ENCODE data around the gene TMEM259. TPM values are rescaled to one million over a fixed set of nuclear protein-coding genes. Genes with fewer than 3 reads are reported as not detected.

TMEM259 gene
- total RNA-seq, 1 experiment from 2014 or later = 202 TPM

- ChIA-PET CTCF (no interaction called here), RAD21 (ENCODE audit: low non-redundant PET in 1 of 2, low total read pairs in 2 of 2, uncharacterized antibody in 2 of 2, unreplicated experiment in 2 of 2) (no interaction called here), POLR2A (no interaction called here)
- Histone ChIP-seq H3K9me2 (ENCODE audit: insufficient read depth) (no peaks in the 10 kb centered on the region), H3K4me3 (replicated peaks in 1 of 2; ENCODE audit: low read depth in 1 of 2, low read length in 2 of 2) (no peak overlapping the region), H3K4me1 (ENCODE audit: control insufficient read depth in 1 of 2, insufficient read depth in 2 of 2, low read length in 2 of 2) (peaks cover 0 to 15% of the 10 kb centered on the region in 2 experiments; a peak in 3 of 4 replicates), H3K9me3 (ENCODE audit: control insufficient read depth in 1 of 2, insufficient read depth in 1 of 2, low read depth in 1 of 2, low read length in 2 of 2) (no peaks in the 10 kb centered on the region), H3K27me3 (ENCODE audit: insufficient read depth, low read length) (no peaks in the 10 kb centered on the region), H4K20me1 (ENCODE audit: insufficient read depth) (no peaks in the 10 kb centered on the region), H3K79me2 (ENCODE audit: insufficient read depth, low read length) (no peaks in the 10 kb centered on the region), H3K27ac (ENCODE audit: low read depth, low read length) (peak overlapping the region; percentile 8; the same call in 1 of the 2 replicates), H3K36me3 (ENCODE audit: control insufficient read depth in 1 of 2, insufficient read depth in 2 of 2, low read length in 2 of 2) (peaks cover 2 to 14% of the 10 kb centered on the region in 2 experiments; a peak in 3 of 4 replicates), H2AFZ (ENCODE audit: low read depth, low read length, poor library complexity, severe bottlenecking) (no peak overlapping the region), H3K9ac (ENCODE audit: low read length) (no peak overlapping the region), H3K4me2 (ENCODE audit: low read length) (no peak overlapping the region)
- no peak for ATAC-seq
- no peak for DNase-seq (ENCODE audit: low read depth, low spot score)
- no TSS peak for BruUV-seq (replicated peaks)
- intact Hi-C loops (cut with micrococcal nuclease) = no loop called here
- TF ChIP-seq EGR1 (IDR thresholded peaks at IDR 0.05; ENCODE audit: low read depth) (no peak), EZH2 (IDR thresholded peaks at IDR 0.05) (no peak), SIN3A (IDR thresholded peaks at IDR 0.05; ENCODE audit: low read depth) (no peak), JUND (IDR thresholded peaks at IDR 0.05) (no peak), POLR2A (IDR thresholded peaks at IDR 0.05; ENCODE audit: borderline replicate concordance, extremely low read depth, insufficient read depth, insufficient read length) (no peak)
Measured at GRCh38 chr19:1050989-1051788, 30.3 kb upstream of the TMEM259 start.

- Histone ChIP-seq H3K9me3 (ENCODE audit: control insufficient read depth in 1 of 2, insufficient read depth in 1 of 2, low read depth in 1 of 2, low read length in 2 of 2) (no peaks in the 10 kb centered on the region), H4K20me1 (ENCODE audit: insufficient read depth) (no peaks in the 10 kb centered on the region), H3K4me2 (ENCODE audit: low read length) (no peak overlapping the region), H3K79me2 (ENCODE audit: insufficient read depth, low read length) (no peaks in the 10 kb centered on the region), H3K36me3 (ENCODE audit: control insufficient read depth in 1 of 2, insufficient read depth in 2 of 2, low read length in 2 of 2) (peaks cover 0 to 17% of the 10 kb centered on the region in 2 experiments; a peak in 2 of 4 replicates), H3K9me2 (ENCODE audit: insufficient read depth) (no peaks in the 10 kb centered on the region), H3K4me1 (ENCODE audit: control insufficient read depth in 1 of 2, insufficient read depth in 2 of 2, low read length in 2 of 2) (peaks cover 6 to 27% of the 10 kb centered on the region in 2 experiments), H3K9ac (ENCODE audit: low read length) (no peak overlapping the region), H3K4me3 (replicated peaks in 1 of 2; ENCODE audit: low read depth in 1 of 2, low read length in 2 of 2) (no peak overlapping the region), H2AFZ (ENCODE audit: low read depth, low read length, poor library complexity, severe bottlenecking) (no peak overlapping the region), H3K27ac (ENCODE audit: low read depth, low read length) (no peak overlapping the region), H3K27me3 (ENCODE audit: insufficient read depth, low read length) (no peaks in the 10 kb centered on the region)
- intact Hi-C loops (cut with micrococcal nuclease) = no loop called here
- TF ChIP-seq EGR1 (IDR thresholded peaks at IDR 0.05; ENCODE audit: low read depth) = no peak
- TF ChIP-seq SIN3A (IDR thresholded peaks at IDR 0.05; ENCODE audit: low read depth) = no peak
- no peak for TF ChIP-seq JUND (IDR thresholded peaks at IDR 0.05)
- no TSS peak for BruUV-seq (replicated peaks)
- no peak for DNase-seq (ENCODE audit: low read depth, low spot score)
- RAD21 ChIA-PET (ENCODE audit: low non-redundant PET in 1 of 2, low total read pairs in 2 of 2, uncharacterized antibody in 2 of 2, unreplicated experiment in 2 of 2) = no interaction called here
- CTCF ChIA-PET = no interaction called here
- ATAC-seq = no peak
- POLR2A ChIA-PET = no interaction called here
Measured at GRCh38 chr19:1049800-1050199, 28.9 kb upstream of the TMEM259 start.

Measured in HCT116 (cell line).